Activated CD8-positive, alpha-beta T cell treated with anti-CD3 and anti-CD28 coated beads for 36 hours (primary cell): ENCODE results near the gene SRGAP1. TPM values are rescaled to one million over a fixed set of nuclear protein-coding genes. Genes with fewer than 3 reads are reported as not detected.
"Not testable (repeated sequence)": the region's sequence is repeated elsewhere in the genome, so short reads cannot be mapped to it uniquely, and the experiment has no call there.

Experiments used
- ATAC-seq: fragments of 200-7000 bp; cut with Tn5 transposase; one replicate; pipeline ENCODE4 v1.10.0; 2021; ENCODE audit warnings: mild to moderate bottlenecking, moderate library complexity
- CTCF ChIA-PET: fragments of 350-600 bp; sonication (Branson Sonifier 250); formaldehyde crosslinking; loops from one replicate; lab custom pipeline; 2021; ENCODE audit warnings: antibody characterized with exemption; lab: Charles Lee
- POLR2A ChIA-PET: fragments of 350-600 bp; sonication (Branson Sonifier 250); formaldehyde crosslinking; loops from one replicate; lab custom pipeline; 2021; ENCODE audit warnings: antibody characterized with exemption; lab: Charles Lee
- DNase-seq: peaks from one replicate; pipeline ENCODE4 v3.0.0-alpha.2; 2020
- H3K27ac Mint-ChIP-seq: one replicate; pipeline ENCODE4 v1.8.0; 2021; ENCODE audit warnings: mild to moderate bottlenecking, mixed read lengths
- H3K27me3 Mint-ChIP-seq: one replicate; pipeline ENCODE4 v1.8.0; 2021; ENCODE audit warnings: mixed read lengths
- H3K36me3 Mint-ChIP-seq: one replicate; pipeline ENCODE4 v1.8.0; 2021; ENCODE audit warnings: low read depth, mixed read lengths
- H3K4me1 Mint-ChIP-seq: one replicate; pipeline ENCODE4 v1.8.0; 2021; ENCODE audit warnings: low read depth, mixed read lengths
- H3K4me3 Mint-ChIP-seq: one replicate; pipeline ENCODE4 v1.8.0; 2021; ENCODE audit warnings: mild to moderate bottlenecking, moderate library complexity, mixed read lengths
- H3K9me3 Mint-ChIP-seq: one replicate; pipeline ENCODE4 v1.8.0; 2021; ENCODE audit warnings: mixed read lengths
- intact Hi-C: fragments of 100-400 bp; cut with micrococcal nuclease; formaldehyde crosslinking; loops from one replicate; pipeline ENCODE4 v1.10.0; 2022
- total RNA-seq, 2 experiments: library from RNA; stranded (reverse); gene quantifications; one replicate each; pipeline ENCODE4 v1.2.3, GENCODE V29; 2021
- TF ChIP-seq, protein P1 (sequence below): fragments of 200-600 bp; IDR thresholded peaks from one replicate; pipeline ENCODE4 v1.8.0; 2022; ENCODE audit warnings: antibody characterized with exemption, mild to moderate bottlenecking

The SRGAP1 gene
- total RNA-seq, 2 experiments from 2014 or later = 0.02 to 0.07 TPM

DNA sequence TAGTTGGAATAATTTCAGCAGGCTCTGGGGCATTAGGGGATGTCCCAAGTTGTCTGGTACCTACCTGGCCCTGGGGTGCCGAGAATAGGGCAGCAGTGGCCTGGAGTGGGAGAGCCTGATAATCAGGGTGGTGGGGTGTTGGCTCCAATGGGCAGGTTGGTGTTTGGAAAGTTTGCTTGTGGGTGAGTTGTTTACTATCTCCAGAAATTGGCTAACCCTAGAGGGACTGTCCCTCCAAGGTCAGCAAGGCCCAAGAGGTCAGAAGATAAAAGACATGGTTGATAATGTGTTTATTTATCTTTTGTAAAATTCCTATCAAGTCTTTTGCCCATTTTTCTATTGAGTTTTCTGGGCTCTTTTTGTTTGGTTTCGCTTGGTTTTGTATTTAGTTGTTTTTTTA is 272.5 kb downstream of the SRGAP1 start:
- DNase-seq = no peak
- TF ChIP-seq, protein P1, sequence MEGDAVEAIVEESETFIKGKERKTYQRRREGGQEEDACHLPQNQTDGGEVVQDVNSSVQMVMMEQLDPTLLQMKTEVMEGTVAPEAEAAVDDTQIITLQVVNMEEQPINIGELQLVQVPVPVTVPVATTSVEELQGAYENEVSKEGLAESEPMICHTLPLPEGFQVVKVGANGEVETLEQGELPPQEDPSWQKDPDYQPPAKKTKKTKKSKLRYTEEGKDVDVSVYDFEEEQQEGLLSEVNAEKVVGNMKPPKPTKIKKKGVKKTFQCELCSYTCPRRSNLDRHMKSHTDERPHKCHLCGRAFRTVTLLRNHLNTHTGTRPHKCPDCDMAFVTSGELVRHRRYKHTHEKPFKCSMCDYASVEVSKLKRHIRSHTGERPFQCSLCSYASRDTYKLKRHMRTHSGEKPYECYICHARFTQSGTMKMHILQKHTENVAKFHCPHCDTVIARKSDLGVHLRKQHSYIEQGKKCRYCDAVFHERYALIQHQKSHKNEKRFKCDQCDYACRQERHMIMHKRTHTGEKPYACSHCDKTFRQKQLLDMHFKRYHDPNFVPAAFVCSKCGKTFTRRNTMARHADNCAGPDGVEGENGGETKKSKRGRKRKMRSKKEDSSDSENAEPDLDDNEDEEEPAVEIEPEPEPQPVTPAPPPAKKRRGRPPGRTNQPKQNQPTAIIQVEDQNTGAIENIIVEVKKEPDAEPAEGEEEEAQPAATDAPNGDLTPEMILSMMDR = no peak
- intact Hi-C loops = no loop called here
- CTCF ChIA-PET = interaction anchor here (1.0 kb wide), 1 partner anchor 13 kb away, joined by 3 read pairs; no protein-coding TSS in a partner anchor
- no peak overlapping the region for H3K4me3 Mint-ChIP-seq
- peaks cover 7% of the 10 kb centered on the region for H3K27me3 Mint-ChIP-seq
- no peaks in the 10 kb centered on the region for H3K36me3 Mint-ChIP-seq
- H3K9me3 Mint-ChIP-seq = no peaks in the 10 kb centered on the region
- POLR2A ChIA-PET = no interaction called here
- no peaks in the 10 kb centered on the region for H3K4me1 Mint-ChIP-seq
- H3K27ac Mint-ChIP-seq = no peak overlapping the region
- no peak for ATAC-seq

DNA sequence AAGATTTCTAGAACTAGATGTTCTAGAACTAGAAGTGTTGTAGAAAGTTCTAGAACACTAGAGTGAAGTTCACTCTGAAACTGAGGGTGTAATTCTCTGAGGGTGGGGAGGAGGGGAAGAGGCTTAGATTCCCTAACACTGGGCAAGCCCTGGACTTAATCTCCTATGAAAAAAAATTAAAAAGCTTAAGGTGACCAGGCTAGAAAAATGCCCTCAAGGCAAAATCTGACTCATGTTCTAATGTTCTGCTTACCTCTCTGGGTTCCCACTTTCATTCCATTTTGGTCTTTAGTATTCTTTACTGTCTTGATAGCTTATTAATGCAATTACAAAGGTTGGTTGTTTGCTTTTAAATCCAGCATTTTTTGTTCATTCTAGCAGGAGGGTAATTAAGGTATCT is 276.1 kb downstream of the SRGAP1 start:
- TF ChIP-seq, protein P1 = no peak
- Mint-ChIP-seq H3K4me1 (no peaks in the 10 kb centered on the region), H3K27ac (no peak overlapping the region), H3K4me3 (no peak overlapping the region), H3K27me3 (peaks cover 5% of the 10 kb centered on the region), H3K36me3 (no peaks in the 10 kb centered on the region), H3K9me3 (no peaks in the 10 kb centered on the region)
- no peak for DNase-seq
- intact Hi-C loops = no loop called here
- ChIA-PET CTCF (no interaction called here), POLR2A (no interaction called here)
- no peak for ATAC-seq

DNA sequence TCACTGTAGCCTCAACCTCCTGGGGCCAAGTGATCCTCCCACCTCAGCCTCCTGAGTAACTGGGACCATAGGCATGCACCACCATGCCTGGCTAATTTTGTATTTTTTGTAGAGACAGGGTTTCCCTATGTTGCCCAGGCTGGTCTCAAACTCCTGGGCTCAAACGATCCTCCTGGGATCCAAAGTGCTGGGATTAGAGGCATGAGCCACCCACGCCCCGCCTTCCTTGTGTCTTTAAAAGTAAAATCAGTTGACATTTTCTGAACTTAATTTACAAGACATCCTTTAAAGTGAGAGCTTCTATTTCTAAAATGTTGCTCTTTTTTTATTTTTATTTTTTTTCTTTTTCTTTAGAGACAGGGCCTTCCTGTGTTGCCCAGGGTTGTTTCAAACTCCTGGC is 276.6 kb downstream of the SRGAP1 start:
- DNase-seq, ATAC-seq, H3K27ac Mint-ChIP-seq, CTCF ChIA-PET, intact Hi-C loops, H3K4me1 Mint-ChIP-seq, H3K9me3 Mint-ChIP-seq, H3K27me3 Mint-ChIP-seq, POLR2A ChIA-PET, H3K4me3 Mint-ChIP-seq, H3K36me3 Mint-ChIP-seq: not testable (repeated sequence)

DNA sequence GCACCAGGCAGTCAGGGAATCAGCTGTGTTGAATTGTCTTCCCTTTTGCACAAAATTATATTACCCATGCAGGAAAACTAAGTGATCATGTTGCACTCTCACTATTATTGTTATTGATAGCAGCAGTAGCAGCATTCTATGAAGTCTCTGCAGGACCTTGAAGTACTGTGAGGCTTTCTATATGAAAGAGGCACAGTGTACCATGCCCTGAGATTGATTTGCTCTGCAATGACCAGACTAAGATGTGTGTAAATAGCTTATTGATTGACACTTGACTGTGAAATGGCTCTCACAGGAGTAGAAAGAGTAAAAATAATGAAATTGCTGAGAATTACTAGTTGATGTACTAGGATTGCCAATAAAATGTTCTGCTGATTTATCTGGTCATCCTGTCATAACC is 277.7 kb downstream of the SRGAP1 start:
- Mint-ChIP-seq H3K9me3 (no peaks in the 10 kb centered on the region), H3K4me1 (no peaks in the 10 kb centered on the region), H3K27me3 (peaks cover 3% of the 10 kb centered on the region), H3K27ac (no peak overlapping the region), H3K36me3 (no peaks in the 10 kb centered on the region), H3K4me3 (no peak overlapping the region)
- TF ChIP-seq, protein P1 = no peak
- ChIA-PET CTCF (no interaction called here), POLR2A (no interaction called here)
- intact Hi-C loops = no loop called here
- no peak for ATAC-seq
- no peak for DNase-seq

DNA sequence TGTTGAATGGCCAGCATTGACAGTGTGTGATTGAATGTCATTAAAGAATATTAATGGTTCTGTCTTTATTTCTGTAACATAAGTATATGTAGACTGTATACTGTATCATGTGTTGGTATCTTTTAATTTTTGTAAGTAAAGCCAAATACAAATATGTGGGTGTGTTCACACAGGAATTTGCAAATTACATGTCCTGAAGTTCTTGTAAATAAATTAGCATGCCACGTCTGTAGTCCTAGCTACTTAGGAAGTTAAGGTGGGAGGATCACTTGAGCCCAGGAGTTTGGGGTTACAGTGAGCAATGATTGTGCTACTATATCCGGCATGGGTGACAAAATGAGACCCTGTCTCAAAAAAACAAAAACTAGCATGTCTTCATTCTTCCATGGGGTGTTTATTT is 278.5 kb downstream of the SRGAP1 start:
- DNase-seq (no peak), ATAC-seq (no peak)
- Mint-ChIP-seq H3K4me1 (no peaks in the 10 kb centered on the region), H3K27ac (no peak overlapping the region), H3K27me3 (peaks cover 3% of the 10 kb centered on the region), H3K36me3 (no peaks in the 10 kb centered on the region), H3K9me3 (no peaks in the 10 kb centered on the region), H3K4me3 (no peak overlapping the region)
- TF ChIP-seq, protein P1 = no peak
- CTCF ChIA-PET = no interaction called here
- intact Hi-C loops = no loop called here
- POLR2A ChIA-PET = no interaction called here

DNA sequence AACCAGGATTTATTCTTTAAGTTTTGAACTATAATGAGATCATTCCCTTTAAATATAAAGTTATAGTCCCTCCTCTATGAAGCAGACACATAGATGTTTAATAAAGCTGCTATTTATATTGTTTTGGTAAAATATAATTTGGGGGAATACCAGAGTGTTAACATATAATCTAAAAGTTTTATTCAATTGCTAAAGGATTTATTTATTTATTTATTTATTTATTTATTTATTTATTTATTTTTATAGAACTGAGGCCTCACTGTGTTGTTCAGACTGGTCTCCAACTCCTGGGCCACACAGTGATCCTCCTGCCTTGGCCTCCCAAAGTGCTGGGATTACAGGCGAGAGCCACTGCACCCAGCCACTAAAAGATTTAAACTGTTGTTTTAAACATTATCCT is 278.9 kb downstream of the SRGAP1 start:
- Mint-ChIP-seq H3K36me3 (no peaks in the 10 kb centered on the region), H3K27me3 (peaks cover 3% of the 10 kb centered on the region), H3K4me3 (no peak overlapping the region), H3K9me3 (no peaks in the 10 kb centered on the region), H3K27ac (no peak overlapping the region), H3K4me1 (no peaks in the 10 kb centered on the region)
- POLR2A ChIA-PET = no interaction called here
- TF ChIP-seq, protein P1 = no peak
- intact Hi-C loops = no loop called here
- ATAC-seq (no peak), DNase-seq (no peak)
- CTCF ChIA-PET = no interaction called here
